HG03097 (cell line): Measurements from ENCODE around the gene FRMD3.

ENCODE experiments used
- ATAC-seq: cut with Tn5 transposase; IDR thresholded peaks from one replicate; pipeline ENCODE4 v1.9.1; 2021; ENCODE audit not compliant: unreplicated experiment, low FRiP score

The FRMD3 gene

DNA sequence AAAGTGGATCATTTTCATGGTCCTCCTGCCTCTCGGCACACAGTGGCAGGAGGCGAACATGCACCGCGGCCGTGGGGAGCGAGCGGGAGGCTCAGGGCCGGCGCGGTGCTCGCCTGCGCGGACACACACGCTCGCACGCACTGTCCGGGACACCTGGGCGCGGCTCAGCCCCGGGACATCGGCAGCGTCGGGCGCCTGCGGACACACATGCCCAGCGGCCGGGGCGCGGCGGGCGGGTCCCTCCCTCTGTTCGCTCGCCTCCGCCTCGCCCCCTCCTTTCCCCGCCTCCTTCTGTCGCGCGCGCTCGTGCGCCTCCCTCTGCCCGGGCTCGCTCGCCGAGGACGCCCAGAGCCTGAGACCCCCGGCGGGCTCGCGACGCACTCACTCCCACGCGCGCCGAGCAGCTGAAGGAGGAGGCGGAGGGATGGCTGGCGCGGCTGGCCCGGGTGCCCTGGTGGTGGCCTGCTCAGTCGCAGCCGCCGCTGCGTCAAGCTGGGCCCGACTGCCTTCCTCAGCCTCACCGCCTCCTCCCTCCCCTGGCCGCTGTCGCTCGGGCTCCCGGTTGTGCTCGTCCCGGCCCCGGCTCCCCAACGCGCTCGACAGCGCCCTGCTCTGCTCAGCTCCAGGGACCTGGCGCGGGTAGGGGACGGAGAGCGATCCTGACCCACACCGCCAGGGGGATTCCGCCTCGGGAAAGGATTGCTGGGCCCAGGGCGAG, at the start of gene FRMD3:
Gene FRMD3, minus strand, starts transcription at position 230 of the 718 bp plus-strand sequence. Its CDS starts 170 bp downstream, at position 60.
- no peak for ATAC-seq

DNA sequence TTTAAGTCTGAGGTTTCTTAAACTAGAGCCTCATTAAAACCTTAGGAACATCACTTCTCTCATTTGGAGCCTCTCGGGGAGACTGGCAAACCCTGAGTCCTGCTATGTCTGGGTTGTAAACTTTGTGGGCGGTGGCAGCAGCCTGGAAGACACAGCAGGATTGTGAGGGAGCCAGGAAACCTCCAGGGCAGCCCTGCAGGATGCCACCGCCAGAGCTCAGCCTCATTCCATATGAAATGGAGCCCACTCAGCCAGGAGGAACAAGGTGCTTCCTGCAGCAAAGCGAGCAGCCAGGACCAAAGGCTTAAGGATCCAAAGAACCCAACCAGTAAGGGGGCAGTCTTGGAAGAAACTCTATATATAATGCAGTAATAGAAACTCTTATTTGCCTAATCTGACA, 46.8 kb upstream of the FRMD3 start:
- ATAC-seq, result no peak

- ATAC-seq, result no peak
Measured at GRCh38 chr9:83583151-83584014, 45.2 kb upstream of the FRMD3 start.

- ATAC-seq, result no peak
Measured at GRCh38 chr9:83582029-83582428, 43.8 kb upstream of the FRMD3 start.

- ATAC-seq, result no peak
Measured at GRCh38 chr9:83574482-83574881, 36.3 kb upstream of the FRMD3 start.

DNA sequence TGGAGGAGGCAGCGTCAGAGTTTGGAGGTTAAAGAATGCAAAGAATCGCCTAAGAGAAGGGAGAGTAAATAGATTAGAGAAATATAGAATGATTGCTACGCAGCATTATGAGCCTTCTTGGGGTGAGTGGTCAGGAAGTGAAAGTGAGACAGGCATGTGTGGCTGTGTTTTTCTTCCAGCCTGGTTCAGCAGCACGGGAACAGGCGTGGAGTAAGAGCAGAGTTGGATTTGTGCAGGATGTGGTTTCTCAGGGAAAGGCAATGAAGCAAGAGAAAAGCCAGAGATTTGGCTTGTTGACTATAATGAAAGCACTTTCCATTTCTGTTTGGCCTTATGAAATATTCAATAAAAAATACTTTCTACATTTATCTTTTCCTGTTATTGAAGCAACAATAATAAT, 34.3 kb upstream of the FRMD3 start:
- no peak for ATAC-seq

GRCh38 chr9:83570359-83570758, 32.2 kb upstream of the FRMD3 start:
- no peak for ATAC-seq

GRCh38 chr9:83569326-83569725, 31.1 kb upstream of the FRMD3 start:
- no peak for ATAC-seq

DNA sequence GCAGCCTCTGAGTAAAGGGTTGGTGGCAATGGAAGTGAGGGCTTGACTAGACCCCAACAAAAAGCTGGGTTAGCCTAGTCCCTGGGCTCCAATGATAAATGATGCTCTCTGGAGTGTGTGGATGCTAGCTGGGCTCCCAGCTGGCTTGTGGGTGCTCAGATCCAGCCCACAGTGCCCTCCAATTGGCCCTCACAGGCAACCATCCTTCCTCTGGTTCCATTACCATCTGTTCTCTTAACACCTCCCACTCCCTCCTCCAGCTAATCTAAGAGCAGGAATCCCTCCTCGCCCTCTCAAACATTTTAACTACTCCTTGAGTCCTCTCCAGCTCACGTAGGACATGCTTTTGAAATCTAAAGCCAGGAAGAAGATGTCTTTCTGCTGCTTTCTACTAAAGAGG, 25.2 kb upstream of the FRMD3 start:
- ATAC-seq, result no peak

DNA sequence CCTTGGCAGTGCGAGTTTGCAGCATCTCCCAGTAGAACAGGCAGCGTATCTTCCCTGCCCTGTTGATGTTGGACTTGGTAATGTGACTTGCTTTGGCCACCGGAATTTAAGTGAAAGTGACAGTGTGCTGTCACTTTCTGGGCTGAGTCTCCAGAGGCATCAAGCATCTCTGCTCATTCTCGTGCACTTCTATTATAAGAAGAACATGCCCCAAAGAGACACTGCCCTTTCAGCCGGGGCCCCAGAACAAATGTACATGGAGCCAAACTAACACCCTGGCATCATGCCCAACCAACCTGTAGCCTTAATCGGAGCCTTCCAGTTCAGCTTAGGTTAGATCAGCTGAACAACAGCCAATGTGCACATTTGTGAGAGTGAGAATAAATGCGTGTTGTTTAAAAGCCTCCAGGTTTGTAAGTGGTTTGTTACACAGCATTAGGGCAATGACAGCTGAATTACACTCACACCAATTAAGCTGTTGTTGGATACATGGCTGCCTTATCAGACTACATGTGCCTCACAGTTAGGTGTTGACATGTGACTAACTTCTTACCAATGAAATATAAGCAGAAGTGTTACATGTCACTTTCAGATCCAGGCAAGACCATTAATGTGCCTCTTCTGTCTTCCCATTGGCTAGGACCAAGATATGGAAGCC, 22.1 kb upstream of the FRMD3 start:
- no peak for ATAC-seq

GRCh38 chr9:83557771-83558170, 19.6 kb upstream of the FRMD3 start:
- ATAC-seq, result no peak

DNA sequence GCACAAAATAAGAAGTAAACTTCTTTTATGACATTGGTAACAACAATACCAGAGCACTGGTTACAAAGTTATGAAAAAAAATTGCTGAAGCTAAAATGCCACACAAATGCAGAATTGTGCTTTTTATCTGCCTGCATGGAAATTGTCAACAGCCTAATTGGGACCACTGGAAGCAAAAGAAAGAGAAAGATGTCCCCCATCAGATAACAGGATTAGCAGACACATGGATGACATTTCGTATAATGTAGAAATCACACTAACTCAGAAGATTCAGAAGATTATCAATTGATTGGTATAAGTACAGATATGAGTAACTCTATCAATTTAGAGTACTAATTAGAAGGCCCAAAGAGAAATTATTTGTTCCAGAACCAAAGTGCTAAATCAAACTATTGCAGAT, 19.1 kb upstream of the FRMD3 start:
- no peak for ATAC-seq

GRCh38 chr9:83554278-83554677, 16.1 kb upstream of the FRMD3 start:
- ATAC-seq, result no peak

GRCh38 chr9:83544002-83544698, 5.9 kb upstream of the FRMD3 start:
- ATAC-seq, result no peak

DNA sequence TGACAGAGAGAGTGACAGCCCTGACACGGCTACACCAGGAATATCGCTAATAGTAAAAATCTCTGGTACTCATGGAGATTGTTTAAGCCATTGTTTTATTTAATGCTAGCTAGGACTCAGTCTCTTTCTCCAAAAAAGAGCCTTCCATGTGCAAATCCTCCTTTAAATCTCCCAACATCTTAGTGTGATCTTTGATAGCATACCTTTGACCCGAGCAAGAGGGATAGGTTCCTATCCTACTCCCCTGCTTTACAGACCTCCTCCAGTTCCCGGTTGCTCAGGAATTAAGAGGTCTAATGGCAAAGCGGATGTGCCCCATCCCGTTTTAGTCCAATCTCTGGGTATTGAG, 663 bp upstream of the FRMD3 start:
- ATAC-seq, result no peak

DNA sequence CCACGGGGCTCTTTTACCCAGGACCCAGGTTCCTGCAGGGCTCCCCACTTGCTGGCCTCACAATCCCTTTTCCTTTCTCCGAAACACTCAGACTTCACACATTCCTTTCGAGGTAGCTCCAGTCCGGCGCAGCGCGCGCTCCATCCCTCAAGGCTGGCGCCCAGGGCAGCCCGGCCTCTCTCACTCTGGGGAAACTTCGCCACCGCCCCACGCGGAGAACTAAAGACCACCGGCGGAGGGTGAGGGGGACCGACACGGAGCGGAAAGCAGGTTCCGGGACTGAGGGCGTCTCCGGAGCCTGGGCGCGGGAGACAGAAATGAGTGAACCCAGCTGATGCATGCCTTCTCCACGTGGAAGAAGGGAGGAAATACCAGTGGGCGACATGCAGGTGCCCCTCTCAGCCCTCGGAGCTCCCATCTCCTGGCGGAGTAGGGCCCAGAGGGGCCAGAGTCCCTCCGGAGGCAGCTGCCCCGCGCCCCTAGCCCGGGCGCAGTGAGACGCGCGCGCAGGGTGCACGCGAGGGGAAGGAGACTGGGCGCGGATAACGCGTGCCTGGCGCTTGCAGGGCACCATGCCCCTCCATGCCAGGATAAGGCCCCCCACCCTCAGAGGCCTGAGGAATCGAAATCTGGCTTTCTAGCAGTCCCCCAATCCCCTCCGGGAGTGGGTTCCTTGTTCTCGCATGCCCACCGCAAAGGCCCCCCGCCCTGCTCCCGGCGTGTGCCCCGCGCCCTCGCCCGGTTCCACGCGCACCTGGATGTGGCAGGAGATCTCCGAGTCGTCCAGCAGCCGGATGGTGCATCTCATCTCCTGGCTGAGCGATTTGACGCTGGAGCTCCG, 650 bp downstream of the FRMD3 start:
- ATAC-seq, result no peak

DNA sequence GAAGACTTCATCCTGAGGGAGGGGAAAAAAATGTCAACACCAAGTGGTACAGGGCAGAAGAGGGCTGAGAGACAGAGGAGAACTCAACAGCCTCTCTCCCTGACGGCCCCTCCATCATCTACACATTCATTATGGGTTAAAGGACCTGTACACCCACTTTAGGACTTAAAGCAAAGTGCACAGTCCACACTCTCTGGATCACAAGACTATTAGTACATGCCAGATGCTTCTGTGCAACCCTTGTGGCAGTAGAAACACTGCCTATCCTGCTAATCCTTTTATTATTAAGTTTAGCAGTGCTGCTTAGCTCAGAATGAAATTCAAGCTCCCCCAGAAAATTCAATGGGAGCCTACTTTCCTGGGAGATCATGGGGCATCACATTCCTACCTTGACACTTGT, 1.9 kb downstream of the FRMD3 start:
- no peak for ATAC-seq

- no peak for ATAC-seq
Measured at GRCh38 chr9:83535736-83536135, 2.5 kb downstream of the FRMD3 start.

- no peak for ATAC-seq
Measured at GRCh38 chr9:83533296-83533695, 4.9 kb downstream of the FRMD3 start.

DNA sequence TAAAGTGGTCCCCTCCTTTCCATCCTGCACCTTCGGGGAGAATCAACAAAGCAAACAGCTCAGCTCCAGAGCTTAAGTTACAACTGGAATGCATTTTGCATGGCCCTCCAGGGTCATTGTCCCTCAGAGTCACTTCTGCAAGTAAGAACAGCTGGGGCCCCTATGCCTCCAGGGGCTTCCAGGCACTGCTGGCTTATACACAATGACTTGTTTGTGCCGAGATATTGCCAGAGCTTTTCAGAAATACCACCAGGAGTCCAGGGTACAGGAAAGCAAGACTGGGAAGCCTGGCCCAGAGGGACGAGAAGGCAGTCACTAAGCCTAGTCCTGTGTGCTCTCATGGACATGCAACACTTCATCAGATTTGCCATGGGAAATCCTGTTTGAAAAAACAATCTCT, 11.3 kb downstream of the FRMD3 start:
- ATAC-seq, result no peak
